ENCODE results near the gene CRACR2B. TPM values are rescaled to one million over a fixed set of nuclear protein-coding genes. Genes with fewer than 3 reads are reported as not detected.

Gene CRACR2B
- total and polyA plus RNA-seq, 2 of the 13 experiments (the other 11 are each of a cell fraction or from before 2014, with no cell fraction given): 14.9 to 21.0 TPM

DNA sequence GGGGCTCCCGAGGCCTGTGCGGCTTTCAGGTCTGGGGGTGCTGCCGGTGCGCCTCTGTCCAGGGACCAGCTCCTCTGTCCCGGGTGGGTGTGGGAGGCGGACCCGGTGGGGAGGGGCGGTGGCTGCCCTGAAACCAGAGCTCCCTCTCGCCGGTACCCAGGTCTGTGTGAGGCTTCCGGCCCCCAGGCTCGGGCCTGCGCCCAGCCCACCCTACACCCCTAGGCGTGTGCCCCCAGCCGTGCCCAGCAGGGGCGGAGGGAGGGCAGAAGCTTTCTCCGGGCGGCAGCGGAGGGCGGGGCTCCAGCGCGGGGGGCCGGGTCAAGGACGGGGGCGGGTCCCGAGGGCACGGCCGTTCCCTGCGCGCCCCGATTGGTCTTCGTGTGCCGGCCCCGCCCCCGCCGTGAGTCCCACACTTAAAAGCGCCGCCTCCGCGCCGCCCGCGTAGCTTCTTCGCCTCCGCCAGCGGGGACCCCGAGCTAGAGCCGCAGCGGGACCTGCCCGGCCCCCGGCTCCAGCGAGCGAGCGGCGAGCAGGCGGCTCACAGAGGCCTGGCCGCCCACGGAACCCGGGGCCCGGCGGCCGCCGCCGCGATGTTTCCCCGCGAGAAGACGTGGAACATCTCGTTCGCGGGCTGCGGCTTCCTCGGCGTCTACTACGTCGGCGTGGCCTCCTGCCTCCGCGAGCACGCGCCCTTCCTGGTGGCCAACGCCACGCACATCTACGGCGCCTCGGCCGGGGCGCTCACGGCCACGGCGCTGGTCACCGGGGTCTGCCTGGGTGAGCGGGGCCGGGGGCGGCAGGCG is 8.4 kb upstream of the CRACR2B start (continued):
- TF ChIP-seq, protein P1, sequence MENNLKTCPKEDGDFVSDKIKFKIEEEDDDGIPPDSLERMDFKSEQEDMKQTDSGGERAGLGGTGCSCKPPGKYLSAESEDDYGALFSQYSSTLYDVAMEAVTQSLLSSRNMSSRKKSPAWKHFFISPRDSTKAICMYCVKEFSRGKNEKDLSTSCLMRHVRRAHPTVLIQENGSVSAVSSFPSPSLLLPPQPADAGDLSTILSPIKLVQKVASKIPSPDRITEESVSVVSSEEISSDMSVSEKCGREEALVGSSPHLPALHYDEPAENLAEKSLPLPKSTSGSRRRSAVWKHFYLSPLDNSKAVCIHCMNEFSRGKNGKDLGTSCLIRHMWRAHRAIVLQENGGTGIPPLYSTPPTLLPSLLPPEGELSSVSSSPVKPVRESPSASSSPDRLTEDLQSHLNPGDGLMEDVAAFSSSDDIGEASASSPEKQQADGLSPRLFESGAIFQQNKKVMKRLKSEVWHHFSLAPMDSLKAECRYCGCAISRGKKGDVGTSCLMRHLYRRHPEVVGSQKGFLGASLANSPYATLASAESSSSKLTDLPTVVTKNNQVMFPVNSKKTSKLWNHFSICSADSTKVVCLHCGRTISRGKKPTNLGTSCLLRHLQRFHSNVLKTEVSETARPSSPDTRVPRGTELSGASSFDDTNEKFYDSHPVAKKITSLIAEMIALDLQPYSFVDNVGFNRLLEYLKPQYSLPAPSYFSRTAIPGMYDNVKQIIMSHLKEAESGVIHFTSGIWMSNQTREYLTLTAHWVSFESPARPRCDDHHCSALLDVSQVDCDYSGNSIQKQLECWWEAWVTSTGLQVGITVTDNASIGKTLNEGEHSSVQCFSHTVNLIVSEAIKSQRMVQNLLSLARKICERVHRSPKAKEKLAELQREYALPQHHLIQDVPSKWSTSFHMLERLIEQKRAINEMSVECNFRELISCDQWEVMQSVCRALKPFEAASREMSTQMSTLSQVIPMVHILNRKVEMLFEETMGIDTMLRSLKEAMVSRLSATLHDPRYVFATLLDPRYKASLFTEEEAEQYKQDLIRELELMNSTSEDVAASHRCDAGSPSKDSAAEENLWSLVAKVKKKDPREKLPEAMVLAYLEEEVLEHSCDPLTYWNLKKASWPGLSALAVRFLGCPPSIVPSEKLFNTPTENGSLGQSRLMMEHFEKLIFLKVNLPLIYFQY (CRISPR knock-in tag; IDR thresholded peaks at IDR 0.05; ENCODE audit: borderline replicate concordance): peak; percentile 18; the same call in 1 of the 2 replicates
- TF ChIP-seq GTF2F1 (IDR thresholded peaks at IDR 0.05; ENCODE audit: low read length) (peak; percentile 75; the same call in 1 of the 2 replicates), ATRX (CRISPR knock-in tag; IDR thresholded peaks at IDR 0.05; ENCODE audit: borderline replicate concordance) (no peak), SRY (CRISPR knock-in tag; IDR thresholded peaks at IDR 0.05) (peak; percentile 32; the same call in 1 of the 2 replicates), ZNF207 (IDR thresholded peaks at IDR 0.05; ENCODE audit: borderline replicate concordance) (no peak), SPEN (CRISPR knock-in tag; IDR thresholded peaks at IDR 0.05; ENCODE audit: low read depth) (0 out of 2 replicates have a peak, but pooled peaks have one; percentile 74), FUBP1 (CRISPR knock-in tag; IDR thresholded peaks at IDR 0.05; ENCODE audit: borderline replicate concordance) (no peak), ZNF660 (CRISPR knock-in tag; IDR thresholded peaks at IDR 0.05; ENCODE audit: borderline replicate concordance, low read depth) (no peak), JUN (CRISPR knock-in tag; IDR thresholded peaks at IDR 0.05) (no peak), ZNF552 (CRISPR knock-in tag; IDR thresholded peaks at IDR 0.05; ENCODE audit: borderline replicate concordance) (no peak), HDAC1 (CRISPR knock-in tag; IDR thresholded peaks at IDR 0.05) (no peak; the same call in none of the 2 replicates), HES4 (CRISPR knock-in tag; IDR thresholded peaks at IDR 0.05; ENCODE audit: borderline replicate concordance) (0 out of 2 replicates have a peak, but pooled peaks have one; percentile 51), ZNF713 (CRISPR knock-in tag; IDR thresholded peaks at IDR 0.05) (no peak), CAMTA2 (CRISPR knock-in tag; IDR thresholded peaks at IDR 0.05; ENCODE audit: borderline replicate concordance) (no peak), AHR (CRISPR knock-in tag; IDR thresholded peaks at IDR 0.05) (0 out of 2 replicates have a peak, but pooled peaks have one; percentile 3), ZNF609 (CRISPR knock-in tag; IDR thresholded peaks at IDR 0.05; ENCODE audit: borderline replicate concordance) (no peak)

All from HepG2 (cell line).